ENCODE measurements around the gene PRKAG2. TPM values are rescaled to one million over a fixed set of nuclear protein-coding genes. Genes with fewer than 3 reads are reported as not detected.

Gene PRKAG2
- total RNA-seq, 1 experiment from 2014 or later: 20.9 TPM

GRCh38 chr7:151652111-151652510 lies 224.8 kb downstream of the PRKAG2 start:
- no peak for DNase-seq (ENCODE audit: low read depth)

- no peak for DNase-seq (ENCODE audit: low read depth)
Measured at GRCh38 chr7:151650161-151650560, 226.8 kb downstream of the PRKAG2 start.

GRCh38 chr7:151648429-151648828 lies 228.5 kb downstream of the PRKAG2 start:
- DNase-seq (ENCODE audit: low read depth): no peak

- DNase-seq (ENCODE audit: low read depth): no peak
Measured at GRCh38 chr7:151647874-151648273, 229.0 kb downstream of the PRKAG2 start.

GRCh38 chr7:151647006-151647405 lies 229.9 kb downstream of the PRKAG2 start:
- DNase-seq (ENCODE audit: low read depth): no peak

- DNase-seq (ENCODE audit: low read depth): no peak
Measured at GRCh38 chr7:151645311-151645710, 231.6 kb downstream of the PRKAG2 start.

GRCh38 chr7:151644554-151644953 lies 232.4 kb downstream of the PRKAG2 start:
- DNase-seq (ENCODE audit: low read depth): no peak

- no peak for DNase-seq (ENCODE audit: low read depth)
Measured at GRCh38 chr7:151642746-151643145, 234.2 kb downstream of the PRKAG2 start.

GRCh38 chr7:151641587-151641986 lies 235.3 kb downstream of the PRKAG2 start:
- DNase-seq (ENCODE audit: low read depth): no peak

GRCh38 chr7:151637781-151638261 lies 239.1 kb downstream of the PRKAG2 start:
- DNase-seq (ENCODE audit: low read depth): peak; percentile 32

GRCh38 chr7:151634643-151635042 lies 242.3 kb downstream of the PRKAG2 start:
- DNase-seq (ENCODE audit: low read depth): no peak

GRCh38 chr7:151633516-151633812 lies 243.5 kb downstream of the PRKAG2 start:
- no peak for DNase-seq (ENCODE audit: low read depth)

GRCh38 chr7:151632750-151633515 lies 244.0 kb downstream of the PRKAG2 start:
- no peak for DNase-seq (ENCODE audit: low read depth)

- DNase-seq (ENCODE audit: low read depth): peak; percentile 90
Measured at GRCh38 chr7:151631953-151632749, 244.8 kb downstream of the PRKAG2 start.

GRCh38 chr7:151631570-151631952 lies 245.4 kb downstream of the PRKAG2 start:
- peak; percentile 64 for DNase-seq (ENCODE audit: low read depth)

GRCh38 chr7:151630851-151631569 lies 245.9 kb downstream of the PRKAG2 start:
- DNase-seq (ENCODE audit: low read depth): no peak

GRCh38 chr7:151630358-151630757 lies 246.6 kb downstream of the PRKAG2 start:
- DNase-seq (ENCODE audit: low read depth): no peak

GRCh38 chr7:151629713-151630272 lies 247.1 kb downstream of the PRKAG2 start:
- DNase-seq (ENCODE audit: low read depth): no peak

GRCh38 chr7:151628846-151629604 lies 247.9 kb downstream of the PRKAG2 start:
- no peak for DNase-seq (ENCODE audit: low read depth)

GRCh38 chr7:151626422-151627115 lies 250.3 kb downstream of the PRKAG2 start:
- peak; percentile 61 for DNase-seq (ENCODE audit: low read depth)

- DNase-seq (ENCODE audit: low read depth): no peak
Measured at GRCh38 chr7:151625606-151626005, 251.3 kb downstream of the PRKAG2 start.
